Activated T-cell treated with anti-CD3 and anti-CD28 coated beads, Interleukin-2, amount 50 U/mL, for 1 hour (primary cell): ENCODE results near the gene PRR5.

Experiments
- DNase-seq: peaks from one replicate; pipeline ENCODE4 v3.0.0-alpha.2; 2020

The PRR5 gene

DNA sequence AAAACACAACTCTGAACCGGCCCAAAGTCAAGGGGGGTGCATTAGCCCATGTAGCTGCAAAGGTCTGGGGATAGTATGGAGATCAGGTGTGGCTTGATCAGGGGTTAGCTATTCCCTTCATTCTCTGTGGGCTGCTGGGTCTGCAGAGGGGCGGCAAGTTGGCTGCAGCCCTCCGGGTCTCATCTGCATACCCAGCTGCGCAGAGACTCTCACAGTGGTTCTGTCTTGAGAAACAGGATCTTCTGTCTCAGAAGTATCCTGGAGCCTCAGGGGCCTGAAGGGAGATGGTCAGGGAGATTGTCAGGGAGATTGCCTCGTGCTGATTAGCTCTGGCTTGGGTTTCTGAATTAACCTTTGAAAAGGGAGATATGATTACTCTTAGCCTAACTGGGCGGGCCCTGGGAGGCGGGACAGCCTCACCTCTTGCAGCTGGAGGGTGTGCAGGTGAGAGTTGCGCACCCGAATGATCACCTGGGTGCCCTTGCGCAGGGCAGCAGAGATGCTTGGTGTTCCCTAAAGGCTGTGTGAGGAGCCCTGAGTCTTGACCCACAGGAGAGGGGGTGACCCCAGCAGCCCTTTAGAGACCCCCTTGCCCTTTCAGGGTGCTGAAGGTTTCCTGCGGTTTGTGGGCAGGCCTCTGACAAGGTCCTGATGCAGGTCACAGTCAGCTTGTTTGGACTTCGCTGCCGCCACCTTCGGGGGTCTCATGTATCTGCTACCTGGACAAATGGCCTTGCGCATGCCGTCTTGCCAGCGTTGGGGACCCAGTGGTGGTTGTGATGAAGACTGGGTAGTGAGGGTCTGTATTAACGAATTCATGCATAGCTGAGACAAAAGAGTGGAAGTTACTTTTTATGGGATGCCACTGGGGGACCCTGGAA is 57.7 kb downstream of the PRR5 start:
- DNase-seq = no peak

DNA sequence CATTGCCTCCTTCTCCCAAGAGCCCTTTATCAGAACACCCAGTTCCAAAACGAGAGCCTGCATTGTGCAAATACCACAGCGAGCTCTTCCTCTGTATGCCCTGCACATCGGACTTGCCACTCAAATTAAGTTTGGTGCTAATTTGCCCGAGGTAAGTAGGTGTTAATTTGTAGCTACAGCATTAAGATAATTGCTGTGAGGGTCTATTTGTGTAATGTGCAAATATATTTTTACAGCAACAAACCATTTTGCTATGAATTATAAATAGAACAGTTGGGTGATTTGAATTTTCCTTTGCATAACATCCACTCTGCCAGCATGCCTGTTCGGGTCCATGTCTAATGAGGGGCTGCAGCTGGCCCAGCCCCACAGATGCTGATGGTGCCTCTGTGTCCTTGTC is 58.5 kb downstream of the PRR5 start:
- DNase-seq = no peak

DNA sequence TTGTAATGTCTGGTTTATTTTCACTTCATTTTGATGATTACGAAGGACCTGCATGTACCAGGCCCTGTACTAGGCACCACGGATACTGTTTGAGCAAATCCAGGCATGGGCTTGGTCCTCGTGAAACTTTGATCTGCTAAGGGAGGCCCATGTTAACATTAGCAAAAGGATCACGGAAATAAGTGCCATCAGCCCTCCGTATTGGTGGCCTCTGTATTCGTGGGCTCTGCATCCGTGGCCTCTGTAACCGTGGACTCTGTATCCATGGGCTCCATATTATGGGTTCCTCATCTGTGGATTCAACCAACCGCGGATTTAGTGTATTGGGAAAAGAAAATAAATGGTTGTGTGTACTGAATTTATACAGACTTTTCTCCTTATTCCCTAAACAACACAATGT is 59.0 kb downstream of the PRR5 start:
- DNase-seq = no peak

DNA sequence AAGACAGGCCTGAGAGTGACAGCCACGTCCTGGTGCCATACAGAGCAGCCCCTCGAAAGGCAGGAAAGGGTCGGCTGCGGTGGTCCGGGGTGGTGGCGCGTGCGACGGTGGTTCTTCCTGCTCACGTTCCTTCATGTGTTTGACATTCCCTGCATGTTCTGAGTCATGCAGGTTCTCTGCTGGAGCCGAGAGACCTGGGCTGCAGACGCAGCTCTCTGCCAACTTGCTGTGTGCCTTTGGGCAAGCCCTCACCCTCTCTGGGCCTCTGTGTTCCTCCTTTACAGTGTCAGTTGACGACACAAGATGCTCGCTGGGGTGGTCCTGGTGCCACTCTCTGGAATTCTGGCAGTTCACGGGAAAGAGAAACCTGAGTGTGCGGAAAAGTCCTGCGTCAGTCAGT is 62.4 kb downstream of the PRR5 start:
- DNase-seq = no peak

DNA sequence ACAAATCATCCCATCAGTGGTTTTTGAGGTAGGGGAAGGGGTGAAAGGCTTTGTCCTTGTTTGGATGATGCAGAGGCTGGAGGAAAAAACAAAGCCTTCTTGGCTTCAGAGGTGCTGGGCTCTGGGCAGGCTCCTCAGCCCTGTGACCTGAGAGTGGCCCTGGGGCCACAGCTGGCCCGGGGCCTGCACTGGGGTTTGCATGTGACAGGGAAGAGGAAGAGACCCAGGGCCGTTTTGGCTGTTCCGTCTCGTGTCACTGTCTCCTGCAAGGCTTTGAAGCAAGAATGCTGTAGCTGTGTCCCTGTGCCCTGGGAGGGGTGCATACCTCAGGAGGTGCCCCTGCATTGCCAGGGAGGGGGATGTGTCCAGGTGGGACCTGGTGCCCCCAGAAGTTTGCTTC is 63.0 kb downstream of the PRR5 start:
- no peak for DNase-seq

DNA sequence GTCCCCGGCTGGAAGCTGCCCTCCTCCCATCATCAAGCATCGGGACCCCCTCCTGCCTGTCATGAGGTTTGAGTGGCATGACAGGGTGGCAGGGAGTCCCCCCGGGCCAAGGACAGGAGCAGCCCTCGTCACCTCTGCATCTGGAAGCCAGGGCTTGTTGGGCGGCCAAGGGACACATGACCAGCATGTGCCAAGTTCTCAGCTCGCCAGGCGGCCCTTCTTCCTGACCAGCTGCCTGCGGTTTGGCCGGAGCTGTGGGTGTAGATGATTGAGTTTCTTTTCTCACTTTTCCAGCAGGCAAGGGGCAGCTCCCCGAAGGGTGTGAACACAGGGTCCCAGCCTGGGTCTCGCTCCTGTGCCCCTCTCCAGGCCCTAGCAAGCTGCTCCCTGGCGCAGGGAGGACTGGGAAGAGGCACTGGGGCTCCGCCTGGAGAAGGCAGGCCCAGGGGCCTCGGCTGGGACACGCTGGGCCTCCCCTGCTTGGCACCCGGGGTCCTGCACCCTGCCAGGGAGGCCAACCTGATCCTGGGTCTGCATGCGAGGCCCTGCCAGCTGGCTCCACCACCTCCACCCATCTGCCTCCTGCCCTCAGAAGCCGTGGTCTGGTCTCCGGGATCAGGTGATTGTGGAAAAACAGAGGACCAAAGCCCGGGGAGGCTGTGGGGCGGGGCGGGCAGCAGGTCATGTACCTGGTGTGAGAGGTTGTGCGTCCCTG is 63.7 kb downstream of the PRR5 start:
- DNase-seq = no peak

DNA sequence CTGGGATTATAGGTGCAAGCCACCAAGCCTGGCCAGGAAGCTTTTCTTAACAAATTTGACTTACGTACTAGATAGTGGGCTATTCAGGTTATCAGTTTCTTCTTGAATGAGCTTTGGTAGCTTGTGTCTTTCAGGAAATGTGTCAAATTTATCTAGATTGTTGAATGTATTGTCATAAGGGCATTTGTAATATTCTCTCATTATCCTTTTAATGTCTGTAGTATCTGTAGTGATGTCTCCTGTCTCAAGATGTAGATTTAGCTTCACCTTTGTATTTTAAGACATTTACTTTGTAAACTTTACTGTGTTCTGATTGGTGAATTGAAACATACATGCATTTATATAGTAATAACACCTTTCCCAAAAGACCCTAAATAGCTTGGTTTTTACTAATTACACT is 71.1 kb downstream of the PRR5 start:
- DNase-seq = no peak

DNA sequence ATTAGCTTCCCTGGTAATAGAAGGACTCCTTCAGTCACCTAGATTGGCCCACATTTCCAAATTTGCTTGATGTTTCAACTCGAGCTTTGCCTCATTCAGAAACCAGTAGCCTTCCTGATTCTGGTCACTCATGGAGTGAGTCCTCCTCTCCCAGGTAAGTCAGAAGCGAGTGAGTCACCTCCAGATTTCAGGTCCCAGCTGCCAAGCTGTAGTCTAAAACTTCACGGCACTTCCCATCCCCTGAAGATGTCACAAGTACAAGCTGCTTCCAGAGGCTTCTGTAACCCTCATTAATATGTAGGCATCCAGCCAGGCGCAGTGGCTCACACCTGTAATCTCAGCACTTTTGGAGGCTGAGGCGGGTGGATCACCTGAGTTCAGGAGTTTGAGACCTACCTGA is 73.9 kb downstream of the PRR5 start:
- no peak for DNase-seq

DNA sequence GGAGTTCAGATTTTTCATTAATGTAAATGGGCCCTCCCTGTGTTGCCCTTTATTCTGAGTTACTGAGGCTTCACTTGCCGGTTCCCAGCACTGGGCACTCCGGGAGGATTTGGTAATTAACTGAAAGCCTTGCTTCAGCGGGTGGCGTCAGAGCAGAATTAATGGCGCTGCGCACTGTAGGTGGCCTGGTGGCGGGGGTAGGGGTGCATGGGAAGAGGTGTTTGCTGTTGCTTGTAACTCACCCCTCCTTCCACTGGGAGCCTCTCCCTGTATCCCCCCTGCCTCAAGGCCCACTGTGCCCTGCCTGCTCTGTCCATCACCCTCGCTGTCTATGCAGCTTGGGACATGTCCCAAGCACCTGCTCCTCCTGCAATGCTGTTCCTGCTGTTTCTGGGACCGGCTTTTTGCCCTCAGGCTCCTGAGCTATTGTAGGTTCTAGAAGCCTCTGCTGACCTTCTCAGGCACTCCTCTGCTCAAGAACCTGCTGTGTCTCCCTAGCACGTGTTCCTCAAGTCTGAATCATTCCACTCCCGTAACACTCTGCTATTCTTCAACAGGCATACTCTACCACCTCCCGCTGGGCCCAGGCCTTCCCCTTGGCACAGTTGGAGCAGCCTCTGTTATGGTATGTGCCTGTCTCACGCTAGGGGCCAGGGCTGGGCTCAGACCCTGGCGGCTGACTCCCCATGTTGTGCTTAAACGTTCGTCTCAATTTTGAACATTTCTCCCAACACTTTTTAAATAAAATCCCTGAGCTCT is 74.8 kb downstream of the PRR5 start:
- DNase-seq = no peak

DNA sequence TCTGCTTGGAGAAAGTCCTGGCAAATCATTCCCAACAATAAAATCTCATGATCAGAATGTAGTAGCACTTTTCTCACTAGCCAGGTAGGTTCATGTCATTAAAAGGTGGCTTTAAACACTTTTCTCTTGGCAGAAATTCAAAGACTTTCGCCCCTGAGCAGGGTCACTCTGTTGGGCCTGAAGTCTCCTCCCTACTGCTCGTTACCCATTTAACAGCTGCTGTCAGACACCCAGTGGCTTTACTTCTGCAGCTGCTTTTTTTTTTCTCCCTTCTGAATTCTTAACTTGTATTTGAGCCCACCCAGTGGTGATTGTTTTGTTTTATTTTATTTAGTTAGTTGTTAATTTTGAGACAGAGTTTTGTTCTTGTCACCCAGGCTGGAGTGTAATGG is 75.4 kb downstream of the PRR5 start:
- DNase-seq = no peak

DNA sequence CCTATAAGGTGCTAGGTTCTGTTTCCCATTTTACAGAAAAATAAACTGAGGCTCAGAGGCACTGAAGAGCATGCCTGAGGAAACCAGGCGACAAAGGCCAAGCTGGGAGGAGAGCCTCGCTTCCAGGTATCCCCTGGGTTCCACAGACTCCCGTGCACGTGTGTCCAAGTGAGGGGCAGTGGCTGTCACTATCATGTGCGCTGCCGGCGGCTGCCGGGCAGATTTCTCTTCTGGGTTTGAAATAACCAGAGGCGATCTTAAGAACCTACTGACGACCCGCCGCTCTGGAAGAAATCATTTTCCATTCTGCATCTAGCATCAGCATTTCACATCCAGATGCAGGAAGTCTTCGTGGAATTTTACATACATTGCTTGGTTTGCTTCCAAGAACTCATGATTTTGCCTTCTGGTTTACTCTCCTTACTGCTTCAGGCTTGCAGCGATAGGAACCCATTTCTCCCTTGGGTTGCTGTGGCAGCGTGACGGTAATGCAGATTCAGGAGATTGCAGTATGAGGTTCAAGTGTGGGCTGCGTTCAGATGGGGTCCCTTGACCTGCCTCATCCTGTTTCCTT is 79.0 kb downstream of the PRR5 start:
- no peak for DNase-seq

DNA sequence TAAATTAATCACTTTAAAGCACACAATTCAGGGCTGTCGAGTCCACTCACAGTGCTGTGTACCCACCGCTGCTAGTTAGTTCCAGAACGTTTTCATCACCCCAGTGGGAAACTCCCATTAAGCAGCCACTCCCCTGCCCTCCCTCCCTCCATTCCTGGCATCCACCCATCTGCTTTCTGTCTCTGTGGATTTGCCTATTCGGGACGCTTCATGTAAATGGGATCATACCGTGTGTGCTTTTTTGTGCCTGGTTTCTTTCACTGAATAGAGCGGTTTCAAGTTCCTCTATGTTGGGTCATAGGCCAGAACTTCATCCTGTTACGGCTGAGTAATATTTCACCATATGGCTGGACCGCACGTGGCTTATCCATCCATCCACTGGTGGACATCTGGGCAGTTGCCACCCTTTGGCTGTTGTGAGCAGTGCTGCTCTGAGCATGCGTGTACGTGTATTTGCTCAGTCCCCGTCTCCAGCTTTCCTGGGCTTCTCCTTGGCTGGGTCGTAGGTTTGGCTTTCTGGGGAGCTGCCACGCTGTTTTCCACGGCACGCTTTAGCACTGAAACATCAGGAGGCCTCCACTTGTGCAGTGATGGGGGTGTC is 80.5 kb downstream of the PRR5 start:
- no peak for DNase-seq

DNA sequence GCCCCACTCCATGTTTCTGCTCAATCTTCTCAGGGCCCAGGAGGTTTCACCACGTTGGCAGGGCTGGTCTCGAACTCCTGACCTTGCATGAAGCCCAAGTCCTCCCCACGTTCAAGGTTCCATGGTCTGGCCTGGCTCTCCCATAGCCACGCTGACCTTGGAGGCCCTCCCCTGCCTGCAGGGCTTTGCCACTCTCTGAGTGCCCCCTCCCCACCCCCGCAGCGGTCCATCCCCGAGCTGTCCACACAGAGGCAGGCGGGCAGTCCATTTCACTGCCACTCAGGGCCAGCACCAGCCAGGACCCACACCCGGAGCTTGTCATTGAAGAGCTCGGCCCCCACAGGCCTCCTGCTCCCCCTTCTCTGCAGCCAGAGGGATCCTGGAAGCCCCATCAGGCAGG is 81.1 kb downstream of the PRR5 start:
- no peak for DNase-seq

DNA sequence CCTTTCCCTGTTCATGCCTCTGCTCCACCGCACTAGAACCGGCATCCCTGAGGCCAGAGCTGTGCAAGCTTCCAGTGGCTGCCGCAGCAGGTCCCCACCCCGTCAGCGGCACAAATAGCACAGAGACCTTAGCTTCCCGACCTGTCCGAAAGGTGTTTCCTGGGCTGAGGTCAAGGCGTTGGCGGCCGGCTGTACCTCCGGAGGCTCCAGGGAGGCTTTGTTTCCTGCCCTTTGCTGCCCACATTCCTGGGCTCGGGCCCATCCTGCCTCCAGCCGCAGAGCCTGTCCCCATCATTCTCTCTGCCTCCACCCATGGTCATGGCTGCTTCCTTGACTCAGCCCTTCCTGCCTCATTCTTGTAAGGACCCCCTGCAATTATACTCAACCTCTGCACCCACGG is 81.6 kb downstream of the PRR5 start:
- no peak for DNase-seq

DNA sequence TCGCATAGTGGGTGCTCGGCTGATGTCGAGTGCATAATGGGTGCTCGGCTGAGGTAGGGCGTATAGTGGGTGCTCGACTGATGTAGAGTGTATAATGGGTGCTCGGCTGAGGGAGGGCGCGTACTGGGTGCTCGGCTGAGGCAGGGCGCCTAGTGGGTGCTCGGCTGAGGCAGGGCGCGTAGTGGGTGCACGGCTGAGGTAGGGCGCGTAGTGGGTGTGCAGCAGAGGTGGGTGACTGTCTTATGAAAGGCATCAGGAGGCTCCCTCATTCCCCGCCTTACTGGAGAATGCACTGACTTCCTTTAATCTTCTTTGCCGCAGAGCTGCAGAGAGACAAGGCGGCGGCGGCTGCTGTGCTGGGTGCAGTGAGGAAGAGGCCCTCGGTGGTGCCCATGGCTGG is 84.1 kb downstream of the PRR5 start:
- no peak for DNase-seq

DNA sequence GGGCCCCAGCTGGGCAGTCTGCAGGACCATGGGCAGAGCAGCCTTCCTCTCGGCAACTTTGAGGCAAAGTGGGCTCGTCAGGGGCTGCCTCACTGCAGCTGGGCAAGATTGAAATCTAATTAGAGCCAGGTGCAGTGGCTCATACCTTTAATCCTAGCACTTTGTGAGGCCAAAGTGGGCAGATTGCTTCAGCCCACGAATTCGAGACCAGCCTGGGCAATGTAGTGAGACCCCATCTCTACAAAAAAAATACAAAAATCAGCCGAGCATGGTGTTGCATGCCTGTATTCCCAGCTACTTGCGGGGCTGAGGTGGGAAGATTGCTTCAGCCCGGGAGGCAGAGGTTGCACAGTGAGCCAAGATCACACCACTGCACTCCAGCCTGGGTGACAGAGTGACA is 84.6 kb downstream of the PRR5 start:
- no peak for DNase-seq
